SK-N-MC (cell line): ENCODE measurements around the gene IL12RB2.
"Not testable (repeated sequence)": the region's sequence is repeated elsewhere in the genome, so short reads cannot be mapped to it uniquely, and the experiment has no call there.

Source experiments
- DNase-seq: peaks from one replicate; pipeline ENCODE4 v3.0.0-alpha.2; 2011; ENCODE audit warnings: low read depth, low spot score
- H3K27ac ChIP-seq: fragments of 200-600 bp; sonication (generic); 2 replicates; pipeline ENCODE4 v1.5.1; 2016; ENCODE audit warnings: mixed run types
- H3K36me3 ChIP-seq: fragments of 200-600 bp; sonication (generic); 2 replicates; pipeline ENCODE4 v1.6.1; 2017; ENCODE audit warnings: antibody characterized with exemption, low read length, mixed read lengths; ENCODE audit not compliant: insufficient read depth
- H3K4me3 ChIP-seq: fragments of 200-600 bp; sonication (generic); 2 replicates; pipeline ENCODE4 v1.5.1; 2016
- H3K9ac ChIP-seq: fragments of 200-600 bp; sonication (generic); 2 replicates; pipeline ENCODE4 v1.8.0; 2017; ENCODE audit warnings: mixed run types, mixed read lengths; ENCODE audit not compliant: insufficient read length
- H3K9me3 ChIP-seq: fragments of 200-600 bp; sonication (generic); 2 replicates; pipeline ENCODE4 v1.6.1; 2017; ENCODE audit warnings: low read depth, mild to moderate bottlenecking, antibody characterized with exemption, low read length, moderate library complexity, mixed read lengths
- EZH2 ChIP-seq: fragments of 200-600 bp; sonication (generic); IDR thresholded peaks from one replicate; pipeline ENCODE4 v1.6.1; 2017; ENCODE audit warnings: antibody characterized with exemption
- FOXP2 ChIP-seq: optimal IDR thresholded peaks from 2 replicates; pipeline ENCODE3; 2011; ENCODE audit warnings: mild to moderate bottlenecking, moderate library complexity; ENCODE audit not compliant: insufficient read depth; ENCODE audit errors: extremely low read length, control extremely low read depth
- POLR2AphosphoS5 ChIP-seq: IDR thresholded peaks from 2 replicates; pipeline ENCODE4 v1.6.1; 2012; ENCODE audit warnings: mild to moderate bottlenecking, low read depth, low read length, borderline replicate concordance

The IL12RB2 gene

GRCh38 chr1:67393240-67393639 lies 85.6 kb downstream of the IL12RB2 start:
- no peak overlapping the region for H3K27ac ChIP-seq
- no peak for DNase-seq
- H3K36me3 ChIP-seq = peaks cover 53% of the 10 kb centered on the region
- TF ChIP-seq EZH2 (no peak), FOXP2 (no peak), POLR2AphosphoS5 (no peak; the same call in 1 of the 2 replicates)
- no peak overlapping the region for H3K9ac ChIP-seq
- H3K9me3 ChIP-seq = no peaks in the 10 kb centered on the region
- H3K4me3 ChIP-seq = no peak overlapping the region

GRCh38 chr1:67393737-67394136 lies 86.1 kb downstream of the IL12RB2 start:
- Histone ChIP-seq H3K9ac (no peak overlapping the region), H3K4me3 (no peak overlapping the region), H3K27ac (no peak overlapping the region), H3K36me3 (peaks cover 55% of the 10 kb centered on the region), H3K9me3 (no peaks in the 10 kb centered on the region)
- TF ChIP-seq FOXP2 (no peak), EZH2 (no peak), POLR2AphosphoS5 (no peak)
- no peak for DNase-seq

- peaks cover 47% of the 10 kb centered on the region; the same call in 1 of the 2 replicates for H3K36me3 ChIP-seq
- TF ChIP-seq POLR2AphosphoS5 = no peak; the same call in 1 of the 2 replicates
- TF ChIP-seq FOXP2 = no peak
- TF ChIP-seq EZH2 = no peak
- no peaks in the 10 kb centered on the region for H3K9me3 ChIP-seq
- no peak for DNase-seq
- H3K9ac ChIP-seq = no peak overlapping the region
- H3K27ac ChIP-seq = no peak overlapping the region
- no peak overlapping the region for H3K4me3 ChIP-seq
Measured at GRCh38 chr1:67394548-67394947, 86.9 kb downstream of the IL12RB2 start.

- DNase-seq = no peak
- Histone ChIP-seq H3K4me3 (no peak overlapping the region), H3K9me3 (no peaks in the 10 kb centered on the region), H3K36me3 (peaks cover 25% of the 10 kb centered on the region; the same call in 1 of the 2 replicates), H3K9ac (no peak overlapping the region), H3K27ac (no peak overlapping the region)
- no peak for TF ChIP-seq POLR2AphosphoS5
- TF ChIP-seq FOXP2 = no peak
- TF ChIP-seq EZH2 = no peak
Measured at GRCh38 chr1:67399199-67399993, 91.7 kb downstream of the IL12RB2 start.

GRCh38 chr1:67400029-67400786 lies 92.5 kb downstream of the IL12RB2 start:
- H3K9me3 ChIP-seq, H3K9ac ChIP-seq, H3K27ac ChIP-seq, H3K4me3 ChIP-seq, DNase-seq: not testable (repeated sequence)
- peaks cover 28% of the 10 kb centered on the region for H3K36me3 ChIP-seq
- TF ChIP-seq POLR2AphosphoS5 = 0 out of 2 replicates have a peak, but pooled peaks have one; percentile 30

- no peaks in the 10 kb centered on the region for H3K9me3 ChIP-seq
- H3K4me3 ChIP-seq = no peak overlapping the region
- peaks cover 28% of the 10 kb centered on the region for H3K36me3 ChIP-seq
- H3K27ac ChIP-seq = 0 out of 2 replicates have a peak overlapping the region, but pooled peaks have one; percentile 37
- no peak overlapping the region for H3K9ac ChIP-seq
- TF ChIP-seq EZH2 (no peak), POLR2AphosphoS5 (no peak; the same call in none of the 2 replicates), FOXP2 (no peak)
- DNase-seq = no peak
Measured at GRCh38 chr1:67401443-67401842, 93.8 kb downstream of the IL12RB2 start.

GRCh38 chr1:67404212-67404620 lies 96.5 kb downstream of the IL12RB2 start:
- no peak for TF ChIP-seq EZH2
- TF ChIP-seq POLR2AphosphoS5 = peak; percentile 43
- no peak for TF ChIP-seq FOXP2
- Histone ChIP-seq H3K9me3 (no peaks in the 10 kb centered on the region), H3K4me3 (no peak overlapping the region), H3K9ac (no peak overlapping the region), H3K27ac (no peak overlapping the region), H3K36me3 (peaks cover 40% of the 10 kb centered on the region)
- no peak for DNase-seq

- DNase-seq = no peak
- TF ChIP-seq POLR2AphosphoS5 (peak; percentile 23; the same call in 1 of the 2 replicates), EZH2 (no peak)
- H3K27ac ChIP-seq = peak overlapping the region; percentile 59
Measured at GRCh38 chr1:67405473-67406245, 98.0 kb downstream of the IL12RB2 start.

More at GRCh38 chr1:67405473-67406245, 98.0 kb downstream of the IL12RB2 start:
- Histone ChIP-seq H3K4me3 (no peak overlapping the region), H3K9ac (no peak overlapping the region), H3K9me3 (no peaks in the 10 kb centered on the region), H3K36me3 (peaks cover 54% of the 10 kb centered on the region)
